Measurements from ENCODE around the gene TOM1.
"Not testable (repeated sequence)": the region's sequence is repeated elsewhere in the genome, so short reads cannot be mapped to it uniquely, and the experiment has no call there.

Gene TOM1

DNA sequence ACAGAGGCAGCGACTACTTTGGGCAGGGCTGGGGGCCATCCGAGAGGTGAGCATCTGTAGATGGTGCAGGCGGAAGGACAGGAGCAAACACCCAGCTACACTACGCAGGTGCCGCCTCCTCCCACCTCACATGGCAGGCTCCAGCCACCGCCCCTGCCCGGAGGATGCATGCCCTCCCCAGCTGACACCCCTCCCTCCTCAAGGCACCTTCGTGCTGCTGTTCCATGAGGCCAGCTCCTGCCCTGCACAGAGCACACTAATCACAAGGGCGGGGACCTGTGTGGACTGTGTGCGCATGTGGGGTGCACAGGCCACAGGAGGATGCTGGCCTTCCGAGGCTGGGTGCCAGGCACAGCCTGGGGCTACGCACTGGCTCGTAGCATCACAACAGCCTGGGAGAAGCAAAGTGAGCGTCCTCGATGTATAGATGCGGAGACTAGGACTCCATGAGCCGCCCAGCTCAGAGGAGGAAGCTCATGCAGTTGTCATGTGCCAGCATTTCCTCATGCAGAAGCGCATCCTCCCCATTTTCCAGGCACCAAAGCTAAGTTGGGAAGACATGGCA, 48.4 kb downstream of the TOM1 start:
- DNase-seq = no peak

GRCh38 chr22:35348703-35349102, 49.0 kb downstream of the TOM1 start:
- no peak for DNase-seq

DNA sequence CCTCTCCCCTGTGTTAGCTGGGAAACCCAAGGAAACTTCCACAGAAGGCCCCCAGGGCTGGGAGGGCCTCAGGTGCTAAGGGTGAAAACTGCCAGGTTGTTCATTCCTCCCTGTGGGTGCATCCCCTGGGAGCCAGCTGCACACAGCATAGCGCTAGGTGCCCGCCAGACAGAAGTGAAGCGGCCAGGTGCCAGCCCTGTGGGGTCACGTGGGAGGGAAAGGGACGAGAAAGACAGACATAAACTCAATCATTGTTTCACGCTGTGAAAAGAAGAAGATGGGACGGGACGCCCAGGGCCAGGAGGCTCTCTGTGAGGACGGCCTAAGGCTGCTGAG, 49.6 kb downstream of the TOM1 start:
- DNase-seq = no peak

DNA sequence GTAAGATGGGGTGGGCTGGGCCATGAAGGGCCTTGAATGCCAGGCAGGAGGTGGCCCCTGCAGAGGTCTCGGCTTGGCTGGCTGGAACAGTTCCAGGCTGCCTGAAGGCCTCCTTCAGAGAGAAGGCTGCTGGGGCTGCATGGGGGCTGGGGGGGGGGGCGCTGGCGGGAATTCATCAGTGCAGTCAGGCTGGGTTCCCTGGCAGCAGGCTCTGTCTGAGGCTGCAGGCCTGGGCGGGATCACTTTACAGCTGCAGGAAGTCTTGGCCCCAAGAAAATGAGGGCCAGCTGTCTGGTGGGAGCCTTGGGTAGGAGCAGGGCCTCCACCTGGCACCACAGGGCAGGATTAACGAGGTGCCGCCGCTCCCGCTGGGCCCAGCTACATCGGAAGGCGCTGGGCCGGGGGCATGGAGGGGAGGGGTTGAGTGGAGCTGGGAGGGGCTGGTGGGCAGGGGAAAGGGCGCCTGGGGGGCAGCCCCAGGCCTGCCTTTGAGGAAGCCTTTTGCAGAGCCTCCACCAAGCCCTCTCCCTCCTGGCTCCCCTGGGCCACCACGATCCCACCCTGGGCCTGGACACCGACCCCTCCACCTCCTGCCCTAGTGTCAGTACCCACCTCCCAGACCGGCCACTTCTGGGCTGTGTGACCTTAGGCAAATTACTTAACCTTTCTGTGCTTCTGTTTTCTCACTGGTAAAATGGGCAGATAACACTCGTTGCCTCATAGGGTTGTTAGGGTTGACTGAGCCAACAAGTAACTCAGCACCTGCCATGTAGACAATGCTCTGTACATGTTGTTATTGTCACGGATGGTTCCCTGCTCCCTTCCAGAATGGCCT, 50.2 kb downstream of the TOM1 start:
- no peak for DNase-seq

- DNase-seq = peak; percentile 90
Measured at GRCh38 chr22:35350539-35351503, 51.1 kb downstream of the TOM1 start.

DNA sequence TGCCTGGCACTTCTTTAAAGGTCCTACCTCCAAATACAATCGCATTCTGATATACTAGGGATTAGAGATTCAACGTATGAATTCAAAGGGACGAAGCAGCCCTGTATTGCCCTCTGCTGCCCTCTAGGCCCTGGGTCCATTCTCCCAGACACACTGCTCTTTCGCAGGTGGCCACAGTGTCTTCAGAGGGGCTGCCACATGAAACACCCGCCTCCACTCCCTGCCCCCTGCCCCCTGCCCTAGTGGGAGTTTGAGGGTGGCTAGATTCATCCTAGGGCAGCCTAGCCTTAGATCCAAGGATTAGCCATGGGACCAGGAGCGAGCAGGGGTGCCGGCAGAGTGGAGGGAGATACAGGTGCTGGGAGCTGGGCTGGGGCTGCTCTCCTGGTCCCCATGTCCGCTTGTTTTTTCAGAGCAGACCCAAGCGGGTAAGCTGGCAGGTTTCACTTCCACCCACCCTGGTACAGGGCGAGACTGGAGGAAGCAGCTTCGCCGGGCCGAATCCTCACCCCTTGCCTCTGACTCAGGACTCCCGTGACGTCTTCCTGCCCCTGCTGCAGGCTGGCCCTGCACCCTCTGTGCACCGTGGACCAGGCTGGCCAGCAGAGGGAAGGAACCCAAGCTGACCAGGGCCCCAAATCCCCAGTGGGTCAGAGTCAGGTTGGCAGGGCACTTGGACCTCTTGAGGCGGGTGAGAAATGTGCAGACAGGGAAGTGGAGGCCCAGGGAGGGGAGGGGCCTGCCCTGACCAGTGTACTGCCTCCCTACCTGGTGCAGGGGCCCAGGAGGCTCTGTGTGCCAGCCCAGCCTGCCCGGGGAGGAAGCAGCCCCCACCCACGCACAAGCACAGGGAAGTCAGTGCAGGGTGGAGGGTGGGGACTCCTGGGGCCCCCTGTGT, 52.8 kb downstream of the TOM1 start:
- DNase-seq = peak; percentile 43

DNA sequence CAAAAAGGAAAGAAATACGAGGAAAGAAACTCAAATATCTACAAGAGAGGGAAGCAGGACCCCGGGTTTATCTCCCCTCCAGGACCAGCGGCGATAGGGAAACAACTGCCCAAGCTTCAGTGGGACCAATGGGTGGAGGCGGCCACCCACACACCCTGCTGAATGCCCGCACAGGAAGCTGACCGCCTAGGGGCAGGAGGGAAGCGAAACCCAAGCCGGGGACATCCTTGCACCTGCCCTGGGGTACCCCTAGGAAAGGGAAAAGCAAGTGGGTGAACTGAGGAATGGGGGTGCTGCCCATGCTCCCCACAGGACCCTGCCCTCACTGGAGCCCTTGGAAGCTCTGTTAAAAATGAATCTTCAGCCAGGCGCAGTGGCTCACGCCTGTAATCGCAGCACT, 53.6 kb downstream of the TOM1 start:
- DNase-seq = no peak

DNA sequence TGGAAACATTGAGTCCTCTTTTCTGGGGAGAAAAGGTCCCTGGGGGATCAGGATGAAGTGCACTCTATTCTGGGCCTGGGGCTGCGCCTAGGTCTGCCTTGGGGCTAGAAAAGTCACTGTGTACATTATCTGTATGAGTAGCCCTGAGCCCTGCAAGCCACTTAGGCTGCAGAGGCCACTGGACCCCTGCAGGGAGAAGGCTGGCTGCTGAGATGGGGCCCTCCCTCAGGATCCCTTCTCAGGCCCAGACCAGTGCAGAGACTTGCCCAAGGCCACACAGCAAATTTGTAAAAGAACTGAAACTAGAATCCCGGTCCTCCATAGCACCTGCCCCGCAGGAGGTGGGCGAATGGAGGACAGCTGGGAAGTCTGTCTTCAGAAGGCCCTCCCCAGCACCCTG, 54.4 kb downstream of the TOM1 start:
- no peak for DNase-seq

GRCh38 chr22:35357883-35358621, 58.4 kb downstream of the TOM1 start:
- no peak for DNase-seq

- no peak for DNase-seq
Measured at GRCh38 chr22:35359380-35360065, 59.8 kb downstream of the TOM1 start.

GRCh38 chr22:35361001-35361558, 61.4 kb downstream of the TOM1 start:
- DNase-seq = no peak

DNA sequence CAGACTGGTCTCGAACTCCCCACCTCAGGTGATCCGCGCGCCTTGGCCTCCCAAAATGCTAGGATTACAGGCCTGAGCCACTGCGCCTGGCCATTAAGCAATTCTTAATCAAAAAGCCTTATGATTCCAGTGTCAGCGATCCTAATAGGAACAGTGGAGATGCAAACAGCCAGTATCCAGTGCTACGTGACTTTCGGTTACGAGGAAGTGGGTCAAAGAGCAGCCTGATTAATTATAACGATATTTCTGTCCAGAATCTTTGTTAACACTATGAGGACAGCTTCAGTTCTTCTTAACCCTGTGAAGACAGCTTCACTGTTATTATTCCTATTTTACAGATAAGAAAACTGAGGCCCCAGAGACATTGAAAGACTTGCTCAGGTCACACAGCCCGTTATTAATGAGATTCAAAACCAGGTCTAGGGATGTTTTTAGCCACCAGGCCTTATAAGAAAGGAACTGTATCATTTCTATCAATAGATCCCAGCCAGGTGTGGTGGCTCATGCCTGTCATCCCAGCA, 63.9 kb downstream of the TOM1 start:
- DNase-seq = no peak

GRCh38 chr22:35364230-35364629, 64.5 kb downstream of the TOM1 start:
- not testable (repeated sequence) for DNase-seq

- DNase-seq = no peak
Measured at GRCh38 chr22:35367331-35367886, 67.7 kb downstream of the TOM1 start.

DNA sequence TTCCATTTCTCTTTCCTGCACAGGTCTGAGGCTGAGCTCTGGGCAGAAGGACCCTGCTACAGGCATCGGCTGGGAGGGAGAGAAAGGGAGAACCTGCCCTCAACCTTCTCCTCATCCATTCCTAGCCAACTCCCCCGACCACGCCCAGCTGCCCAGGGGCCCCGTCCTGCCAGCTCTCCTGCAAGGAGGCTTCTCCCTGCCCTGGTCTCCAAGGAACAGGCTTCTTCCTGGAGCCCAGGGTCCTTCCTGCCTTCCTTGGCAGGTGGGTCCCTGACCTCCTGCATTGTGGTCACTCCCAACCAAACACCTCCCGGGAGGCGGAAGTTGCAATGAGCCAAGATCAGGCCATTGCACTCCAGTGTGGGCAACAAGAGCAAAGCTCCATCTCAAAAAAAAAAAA, 68.7 kb downstream of the TOM1 start:
- no peak for DNase-seq

GRCh38 chr22:35369996-35370395, 70.3 kb downstream of the TOM1 start:
- no peak for DNase-seq

- DNase-seq = no peak
Measured at GRCh38 chr22:35373781-35374180, 74.1 kb downstream of the TOM1 start.

DNA sequence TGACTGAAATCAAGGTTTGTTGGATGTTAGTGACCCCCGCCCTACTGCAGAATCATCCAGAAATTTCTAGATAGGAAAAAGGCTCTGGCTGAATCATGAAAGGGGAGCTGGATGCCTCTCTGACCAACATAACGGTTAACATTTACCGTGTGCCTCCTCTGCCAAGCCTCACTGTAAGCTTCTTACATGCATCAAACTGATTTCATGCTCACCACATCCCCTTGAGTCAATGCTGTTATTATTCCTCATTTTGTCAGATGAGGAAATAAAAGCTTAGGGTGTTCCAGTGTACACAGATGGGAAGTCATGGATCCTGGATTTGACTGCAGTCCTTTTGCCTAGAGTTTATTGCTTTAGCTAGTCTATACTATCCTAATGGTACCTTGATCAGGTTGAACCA, 75.3 kb downstream of the TOM1 start:
- DNase-seq = no peak

DNA sequence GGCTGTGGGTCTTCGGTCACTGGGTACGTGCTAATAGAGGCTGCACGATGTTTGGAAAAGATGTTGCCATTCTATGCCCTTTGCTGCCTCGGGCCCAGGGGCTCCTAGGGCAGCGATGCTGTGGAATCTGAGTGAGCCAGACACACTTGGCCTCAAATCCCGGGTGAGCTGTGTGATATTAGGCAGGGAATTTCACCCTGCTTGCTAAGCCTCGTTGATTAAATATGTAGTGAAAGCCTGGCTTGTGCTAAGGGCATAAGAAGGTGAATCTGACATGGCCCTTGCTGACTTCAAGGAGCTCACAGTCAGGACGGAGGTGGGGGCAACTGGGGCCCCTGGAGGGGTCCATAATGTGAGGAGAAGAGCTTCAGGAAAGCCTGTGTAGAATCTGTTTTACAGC, 75.8 kb downstream of the TOM1 start:
- DNase-seq = no peak

DNA sequence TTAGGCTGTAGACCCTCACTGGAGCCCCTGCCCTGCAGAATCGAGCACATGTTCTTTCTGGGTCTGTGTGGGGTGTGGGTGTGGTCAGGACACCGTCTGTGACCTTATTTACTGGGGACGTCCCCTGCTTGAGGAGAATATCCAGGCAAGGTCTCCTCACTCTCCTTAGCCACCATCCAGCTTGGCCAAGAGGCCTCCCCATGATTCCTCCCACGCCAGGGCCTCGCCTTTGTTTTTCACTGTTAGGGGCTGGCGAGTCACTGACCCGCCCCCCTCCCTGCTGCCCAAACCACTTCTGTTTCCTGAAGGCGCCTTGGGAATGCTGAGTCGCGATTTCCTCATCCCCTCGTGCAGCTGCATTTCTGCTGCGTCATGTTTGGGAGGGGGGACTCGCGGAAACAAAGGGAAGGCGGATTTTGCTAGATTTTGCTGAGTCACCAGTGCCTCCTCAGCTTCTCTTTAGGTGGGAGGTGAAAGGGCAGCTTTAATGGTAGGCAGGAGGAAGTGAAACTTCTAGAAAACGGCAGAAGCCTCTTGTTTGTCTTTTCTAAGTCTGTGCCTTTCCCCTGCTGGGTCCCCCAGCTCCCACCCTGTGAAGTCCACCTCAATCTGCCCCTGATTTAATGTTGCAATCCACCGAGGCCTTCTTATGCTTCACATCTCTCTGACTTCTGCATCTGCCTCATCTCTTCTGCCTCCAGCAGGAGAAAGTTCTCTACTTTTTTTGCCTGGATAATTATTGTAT, 77.2 kb downstream of the TOM1 start:
- DNase-seq = peak; percentile 50

All from CD4-positive, alpha-beta T cell treated with Interleukin-10 for 1 hour (primary cell).